Activated CD8-positive, alpha-beta memory T cell treated with anti-CD3 and anti-CD28 coated beads for 4 hours (primary cell): ENCODE data around the gene LCOR.
"Not testable (repeated sequence)": the region's sequence is repeated elsewhere in the genome, so short reads cannot be mapped to it uniquely, and the experiment has no call there.

Source experiments
- DNase-seq, 2 donors: peaks; one replicate each; pipeline ENCODE4 v3.0.0-alpha.2; 2020; ENCODE audit warnings: low read depth in 2 of 2

Gene LCOR

DNA sequence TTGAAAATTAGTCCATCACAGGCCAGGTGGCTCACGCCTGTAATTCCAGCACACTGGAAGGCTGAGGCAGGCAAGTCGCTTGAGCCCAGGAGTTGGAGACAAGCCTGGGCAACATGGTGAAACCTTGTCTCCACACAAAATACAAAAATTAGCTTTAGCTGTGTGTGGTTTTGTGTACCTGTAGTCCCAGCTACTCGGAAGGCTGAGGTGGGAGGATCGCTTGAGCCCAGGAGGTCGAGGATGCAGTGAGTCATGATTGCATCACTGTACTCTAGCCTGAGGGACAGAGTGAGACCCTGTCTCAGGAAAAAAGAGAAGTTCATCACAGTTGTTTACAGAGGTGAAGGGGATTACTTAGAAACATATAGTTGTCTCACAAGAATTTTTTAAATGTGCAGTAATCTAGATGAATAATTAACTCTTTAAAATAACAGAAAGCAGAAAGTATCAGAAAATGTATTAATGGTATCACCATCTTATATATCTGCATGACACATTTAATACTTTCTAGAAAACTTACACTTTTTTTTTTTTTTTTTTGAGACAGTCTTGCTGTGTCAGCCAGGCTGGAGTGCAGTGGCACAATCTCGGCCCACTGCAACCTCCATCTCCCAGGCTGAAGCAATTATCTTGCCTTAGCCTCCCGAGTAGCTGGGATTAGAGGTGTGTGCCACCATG is 8.9 kb downstream of the LCOR start:
- no peak for DNase-seq

GRCh38 chr10:96842896-96843723 is 11.0 kb downstream of the LCOR start:
- DNase-seq, result no peak

DNA sequence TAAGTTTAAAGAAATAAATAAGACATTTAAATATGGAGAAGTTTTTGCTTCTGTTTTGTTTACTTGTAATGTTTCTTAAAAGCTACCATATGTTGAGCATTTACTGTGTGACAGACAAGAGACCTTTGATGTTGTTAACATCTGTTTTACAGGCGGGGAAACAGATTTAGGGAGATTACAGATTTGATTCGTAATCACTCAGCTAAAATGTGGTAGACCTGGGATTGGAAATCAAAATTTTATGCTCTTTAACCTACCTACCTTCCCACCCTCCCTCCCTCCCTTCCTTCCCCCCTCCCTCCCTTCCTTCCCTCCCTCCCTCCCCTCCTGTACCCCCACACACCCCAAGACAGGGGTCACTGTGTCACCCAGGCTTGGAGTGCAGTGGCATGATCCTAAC is 11.7 kb downstream of the LCOR start:
- no peak for DNase-seq

DNA sequence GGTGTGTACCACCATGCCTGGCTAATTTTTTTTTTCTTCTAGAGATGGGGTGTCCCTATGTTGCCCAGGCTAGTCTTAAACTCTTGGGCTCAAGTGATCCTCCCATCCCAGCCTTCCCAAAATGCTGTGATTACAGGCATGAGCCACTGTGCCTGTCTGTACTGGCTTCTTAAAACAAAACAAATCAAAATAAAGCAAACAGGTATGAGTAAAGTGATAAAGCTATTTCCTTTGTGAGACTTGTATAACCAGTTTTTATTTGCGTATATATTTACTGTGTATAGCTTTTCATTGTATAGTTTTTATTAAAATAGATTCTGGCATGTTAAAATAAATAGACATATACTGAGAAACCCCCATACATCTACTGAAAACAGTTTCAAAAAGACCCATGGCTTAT is 14.3 kb downstream of the LCOR start:
- DNase-seq, result no peak

DNA sequence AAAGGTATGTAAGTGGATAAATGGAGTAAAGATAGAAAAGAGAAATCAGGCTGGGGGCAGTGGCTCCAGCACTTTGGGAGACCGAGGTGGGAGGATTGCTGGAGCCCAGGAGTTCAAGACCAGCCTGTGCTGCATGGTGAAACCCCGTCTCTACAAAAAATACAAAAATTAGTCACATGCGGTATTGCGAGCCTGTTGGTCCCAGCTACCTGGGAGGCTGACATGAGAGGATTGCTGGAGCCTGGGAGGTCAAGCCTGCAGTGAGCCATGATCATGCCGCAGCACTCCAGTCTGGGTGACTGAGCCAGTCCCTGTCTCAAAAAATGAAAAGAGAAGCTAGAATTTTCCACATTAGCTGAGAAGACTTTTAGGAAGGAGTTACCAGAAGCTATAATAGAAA is 14.8 kb downstream of the LCOR start:
- no peak for DNase-seq

- not testable (repeated sequence) for DNase-seq
Measured at GRCh38 chr10:96847356-96847755, 15.3 kb downstream of the LCOR start.

DNA sequence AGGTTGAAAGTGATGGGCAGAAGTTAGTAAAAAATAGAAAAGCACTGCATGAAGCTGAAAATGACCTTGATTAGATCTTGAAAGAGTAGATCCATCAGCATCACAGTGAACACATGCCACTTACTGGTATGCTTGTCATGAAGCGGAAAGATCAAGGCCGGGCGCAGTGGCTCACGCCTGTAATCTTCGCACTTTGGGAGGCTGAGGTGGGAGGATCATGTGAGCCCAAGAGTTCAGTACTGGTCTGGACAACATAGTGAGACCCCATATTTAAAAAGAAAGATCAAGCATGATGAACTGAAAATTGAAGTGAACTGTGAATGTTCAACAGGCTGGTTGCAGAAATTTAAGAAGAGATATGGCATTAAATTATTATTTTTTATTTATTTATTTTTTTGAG is 18.0 kb downstream of the LCOR start:
- no peak for DNase-seq

GRCh38 chr10:96850825-96851224 is 18.7 kb downstream of the LCOR start:
- DNase-seq, result no peak

- DNase-seq, result no peak
Measured at GRCh38 chr10:96851281-96851680, 19.2 kb downstream of the LCOR start.

DNA sequence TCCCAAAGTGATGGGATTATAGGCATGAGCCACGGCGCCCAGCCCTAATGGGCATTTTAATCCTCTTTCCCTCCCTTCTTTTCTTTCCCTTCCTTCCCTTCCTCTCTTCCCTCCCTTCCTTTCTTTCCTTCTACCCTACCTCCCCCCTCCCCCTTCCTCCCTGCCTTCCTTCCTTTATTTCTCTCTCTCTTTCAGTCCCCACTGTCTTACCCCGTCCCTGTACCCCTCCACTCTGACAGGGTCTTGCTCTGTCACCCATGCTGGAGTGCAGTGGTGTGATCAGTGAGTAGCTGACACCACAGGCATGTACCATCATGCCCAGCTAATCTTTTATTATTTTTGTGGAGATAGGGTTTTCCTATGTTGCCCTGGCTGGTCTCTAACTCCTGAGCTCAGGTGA is 24.2 kb downstream of the LCOR start:
- DNase-seq, result no peak

DNA sequence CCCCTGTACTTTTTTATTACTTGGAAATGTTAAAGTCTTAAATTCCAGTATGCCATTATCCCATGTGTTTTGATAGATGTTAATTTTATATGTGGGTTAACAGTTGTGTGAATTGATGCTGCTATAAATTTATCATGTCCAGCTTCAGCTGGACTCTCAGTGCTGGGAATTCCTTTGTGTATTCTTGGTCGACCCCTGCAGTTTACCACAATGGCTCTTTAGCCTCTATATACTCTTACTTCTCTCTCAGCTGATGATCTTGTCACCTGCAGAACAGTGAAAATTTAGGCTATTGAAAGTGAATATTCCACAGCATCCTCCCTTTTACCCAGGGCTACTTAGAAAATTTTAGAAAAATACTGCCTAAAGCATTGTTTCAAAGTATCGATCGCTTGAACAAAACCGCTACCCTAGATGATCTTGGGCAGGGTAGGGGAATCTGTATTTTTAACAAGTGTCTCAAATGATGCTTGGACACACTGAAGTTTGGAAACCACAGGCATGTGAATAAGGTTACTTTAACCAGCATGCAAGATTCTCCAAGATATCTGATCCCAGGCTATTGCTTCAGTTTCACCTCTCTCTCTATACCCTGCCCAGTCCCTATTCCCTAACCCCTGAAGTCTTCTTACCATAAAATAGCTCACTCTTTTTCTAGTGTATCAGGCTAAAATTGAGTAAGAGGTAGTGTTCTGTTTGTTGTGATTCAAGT is 25.4 kb downstream of the LCOR start:
- DNase-seq, result no peak

DNA sequence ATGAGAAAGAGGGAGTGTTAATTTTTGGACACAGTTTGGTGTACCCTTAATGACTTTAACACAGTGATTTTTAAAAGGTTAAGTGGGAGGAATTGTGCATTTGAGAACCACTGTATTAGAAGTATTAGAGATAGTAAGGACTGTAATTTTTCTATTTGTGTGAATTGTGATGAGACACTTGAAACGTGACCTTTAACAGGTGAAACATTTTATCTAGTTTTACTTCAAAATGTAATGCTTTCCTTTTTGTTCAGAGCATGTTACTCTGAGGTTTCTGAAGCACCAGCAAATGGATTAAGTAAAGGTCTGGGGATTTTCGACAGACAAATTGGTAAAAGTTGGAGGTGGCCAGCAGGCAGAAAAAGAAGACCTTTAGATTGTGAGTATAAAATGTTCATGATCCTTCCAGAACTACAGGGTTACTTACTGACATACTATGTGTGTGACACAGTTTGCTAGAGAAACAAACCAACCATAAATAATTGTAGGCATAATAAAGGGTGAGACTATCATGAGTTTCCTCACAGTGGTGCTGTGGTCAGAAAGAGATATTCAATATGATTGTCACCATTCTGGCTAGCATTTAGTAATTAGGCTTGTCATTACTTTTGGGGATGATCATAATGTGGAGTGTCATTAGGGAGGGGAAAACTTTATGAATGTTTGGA is 26.1 kb downstream of the LCOR start:
- DNase-seq, result no peak

- no peak for DNase-seq
Measured at GRCh38 chr10:96858706-96859050, 26.6 kb downstream of the LCOR start.

- DNase-seq, result no peak
Measured at GRCh38 chr10:96860631-96861277, 28.7 kb downstream of the LCOR start.

DNA sequence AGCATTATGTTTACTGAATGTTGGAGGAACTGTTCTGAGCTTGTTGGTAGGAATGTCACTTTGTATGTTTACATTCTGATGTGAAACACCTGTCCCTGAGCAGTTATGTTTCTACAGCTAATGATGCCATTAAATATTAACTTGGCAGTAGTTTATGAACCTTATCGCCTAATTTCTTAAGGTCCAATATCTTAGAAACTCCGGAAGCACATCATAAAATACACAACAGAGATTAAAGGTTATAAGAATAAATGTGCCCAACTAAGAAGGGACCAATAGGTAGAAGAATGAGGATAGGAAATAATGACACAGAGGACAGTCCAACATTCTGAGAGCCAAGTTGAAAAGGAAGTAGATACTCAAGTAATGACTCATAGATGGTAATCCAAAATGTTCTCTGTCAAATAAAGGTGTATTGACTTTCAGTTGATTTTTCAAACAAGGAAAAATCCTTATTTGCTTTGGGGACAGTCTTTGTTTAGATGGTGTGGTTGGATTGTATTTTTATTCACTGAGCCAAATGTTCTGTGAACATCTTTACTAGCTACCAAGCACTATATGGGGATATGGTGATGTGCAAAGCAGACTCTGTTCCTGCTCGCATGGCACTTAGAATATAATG is 31.9 kb downstream of the LCOR start:
- DNase-seq, result no peak

- DNase-seq, result no peak
Measured at GRCh38 chr10:96873086-96873485, 41.0 kb downstream of the LCOR start.

DNA sequence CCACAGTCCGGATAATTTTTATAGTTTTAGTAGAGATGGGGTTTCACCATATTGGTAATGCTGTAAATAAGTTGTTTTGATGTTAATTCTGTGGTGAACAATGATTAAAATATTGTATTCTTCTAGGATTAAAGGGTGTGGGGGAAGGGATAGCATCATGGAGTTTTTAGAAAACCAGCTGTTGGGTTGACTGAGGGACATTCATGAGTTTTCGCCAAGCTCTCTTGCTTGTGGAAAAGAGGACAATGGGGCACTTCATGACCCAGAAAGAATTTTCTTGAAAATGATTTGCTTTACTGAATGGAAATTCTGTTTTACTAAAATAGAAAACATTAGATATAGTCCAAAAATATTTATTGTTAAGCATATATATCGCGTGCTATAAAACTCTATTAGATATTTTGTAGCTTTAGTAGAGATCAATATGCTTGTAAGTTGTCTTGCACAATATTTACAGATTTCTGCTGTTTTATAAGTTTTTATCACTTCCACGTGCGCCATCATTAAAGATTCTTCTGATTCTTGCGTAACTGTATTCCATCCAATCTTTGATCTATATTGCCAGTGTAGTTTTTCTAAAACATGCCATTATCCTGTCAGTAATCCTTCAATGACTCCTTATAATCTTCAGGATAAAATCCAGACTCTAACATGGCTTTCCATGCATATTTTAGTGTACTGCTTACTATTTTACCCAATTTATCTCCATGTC is 41.8 kb downstream of the LCOR start:
- DNase-seq, result no peak

GRCh38 chr10:96878057-96878456 is 46.0 kb downstream of the LCOR start:
- no peak for DNase-seq

GRCh38 chr10:96880575-96880974 is 48.5 kb downstream of the LCOR start:
- DNase-seq, result no peak

- no peak for DNase-seq
Measured at GRCh38 chr10:96889415-96890171, 57.5 kb downstream of the LCOR start.
